Cardiac septum (tissue), 1 donor: ENCODE data around the gene ZNF423. TPM values are rescaled to one million over a fixed set of nuclear protein-coding genes. Genes with fewer than 3 reads are reported as not detected.
A peak's percentile ranks its signal among the peaks of the same experiment; 100 is the strongest.
"Not testable (repeated sequence)": the region's sequence is repeated elsewhere in the genome, so short reads cannot be mapped to it uniquely, and the experiment has no call there.

Experiments
- DNase-seq: peaks from one replicate; pipeline ENCODE4 v3.0.0-alpha.2; 2020; ENCODE audit warnings: low spot score
- intact Hi-C: fragments of 100-400 bp; cut with DNase I; formaldehyde crosslinking; loops from one replicate; pipeline ENCODE4 v1.14.0; 2022
- long read RNA-seq: library from polyadenylated mRNA; unstranded; transcript quantifications from one replicate; pipeline ENCODE4 v2.0.0, GENCODE V29; 2021
- total RNA-seq: library from RNA; stranded (reverse); fragmentation: NEBNext Ultra II Directional; extraction: Animal tissue kit (Norgen Biotek cat#: 25700); gene quantifications from one replicate; pipeline ENCODE4 v1.2.1, GENCODE V29; 2021
- donor health status: DM: no; HTN: no; CAD: no.

Gene ZNF423
- 8.6 TPM for total RNA-seq
- long read RNA-seq, full-length matches to known transcripts = 1 of 10 reads
- long read RNA-seq, partial matches to known transcripts = 4 of 10 reads
- long read RNA-seq, other reads (novel, unspliced or antisense) = 5 of 10 reads

GRCh38 chr16:49855822-49856671 is at the start of gene ZNF423:
Gene ZNF423, minus strand, starts transcription at chr16:49856112. Its CDS starts 338 bp downstream, at chr16:49855774.
- no peak for DNase-seq
- intact Hi-C loops = loop anchor here (2.0 to 5.0 kb wide), 5 partner anchors 21 to 364 kb away; no protein-coding TSS in a partner anchor

DNA sequence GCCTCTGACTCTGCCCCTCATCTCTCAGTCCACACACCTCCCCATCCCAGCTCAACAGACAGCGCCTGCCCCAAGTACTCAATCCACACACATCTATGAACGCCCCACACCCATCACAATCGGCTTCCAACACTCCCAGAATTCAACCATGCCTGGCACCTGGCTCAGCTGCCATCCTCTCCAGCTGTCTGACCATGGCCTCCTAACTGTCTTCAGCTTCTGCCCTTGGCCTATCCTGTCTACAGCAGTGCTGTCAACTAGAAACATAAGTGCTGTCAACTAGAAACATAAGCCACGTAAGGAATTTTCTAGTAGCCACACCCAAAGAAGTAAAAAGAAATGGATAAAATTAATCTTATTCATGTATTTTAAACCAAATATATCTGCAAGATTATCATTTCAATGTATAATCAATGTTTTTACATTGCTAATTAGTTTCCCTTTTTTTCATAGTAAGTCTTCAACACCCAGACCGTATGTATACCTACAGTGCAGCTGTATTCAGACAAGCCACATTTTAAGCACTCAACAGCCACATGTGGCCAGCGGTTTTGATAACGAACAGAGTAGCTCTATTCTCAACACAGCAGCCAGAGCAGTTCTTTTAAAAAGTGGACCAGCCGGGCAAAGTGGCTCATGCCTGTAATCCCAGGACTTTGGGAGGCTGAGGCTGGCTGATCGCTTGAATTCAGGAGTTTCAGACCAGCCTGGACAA is 48.6 kb upstream of the ZNF423 start:
- intact Hi-C loops = no loop called here
- DNase-seq = no peak

DNA sequence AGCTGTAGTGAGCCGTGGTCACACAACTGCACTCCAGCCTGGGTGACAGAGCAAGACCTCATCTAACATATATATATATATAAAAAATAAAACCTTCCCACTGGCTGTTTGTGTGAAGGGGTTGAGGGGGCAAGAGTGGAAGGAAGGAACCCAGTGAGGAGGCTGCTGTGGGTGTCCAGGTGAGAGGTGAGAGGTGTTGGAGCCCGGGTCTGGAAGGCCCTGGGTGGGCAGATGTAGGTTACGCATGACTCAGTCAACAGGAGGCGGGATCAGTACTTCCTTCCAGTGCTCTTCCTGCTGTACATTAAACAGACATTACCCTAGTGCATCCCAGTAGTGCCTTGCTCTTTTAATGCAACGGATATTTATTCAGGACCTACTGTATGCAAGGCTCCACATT is 47.0 kb upstream of the ZNF423 start:
- no peak for DNase-seq
- intact Hi-C loops = no loop called here

DNA sequence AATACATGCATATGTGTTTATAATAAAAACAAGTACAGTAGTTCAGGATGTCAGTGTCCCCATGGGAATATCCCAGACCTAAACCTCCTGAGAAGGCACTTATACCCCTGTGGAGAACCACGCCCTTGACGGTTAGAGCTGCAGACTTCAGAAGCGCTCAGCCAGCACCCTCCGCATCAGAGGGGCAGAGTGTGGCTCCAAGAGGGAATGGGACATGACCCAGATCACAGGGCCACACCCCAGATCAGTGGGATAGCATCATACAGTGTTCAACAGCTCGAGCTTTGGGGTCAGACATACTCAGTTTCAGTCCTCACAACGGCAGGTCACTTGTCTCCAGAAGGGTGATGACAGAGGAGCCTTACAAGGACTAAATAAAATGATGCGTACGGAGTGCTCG is 45.8 kb upstream of the ZNF423 start:
- intact Hi-C loops = no loop called here
- DNase-seq = no peak

DNA sequence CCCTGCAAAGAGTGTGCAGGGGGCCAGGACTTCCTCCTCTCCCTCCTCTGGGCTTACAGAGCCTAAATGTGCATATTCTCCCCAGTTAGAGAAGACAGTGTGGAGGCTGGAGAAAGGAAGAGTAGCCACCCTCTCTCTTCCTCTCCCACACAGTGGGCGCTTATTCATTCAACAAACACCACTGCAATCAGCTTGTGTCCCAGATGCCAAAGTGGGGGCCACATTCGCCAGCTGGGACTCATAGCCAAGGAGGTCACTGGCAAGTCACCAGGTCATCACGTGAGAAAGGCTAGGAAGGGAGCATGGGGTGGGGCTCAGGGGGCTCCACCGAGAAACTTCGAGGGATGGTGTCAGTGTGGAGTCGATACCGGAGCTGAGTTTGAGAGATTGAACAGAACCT is 45.0 kb upstream of the ZNF423 start:
- intact Hi-C loops = no loop called here
- no peak for DNase-seq

DNA sequence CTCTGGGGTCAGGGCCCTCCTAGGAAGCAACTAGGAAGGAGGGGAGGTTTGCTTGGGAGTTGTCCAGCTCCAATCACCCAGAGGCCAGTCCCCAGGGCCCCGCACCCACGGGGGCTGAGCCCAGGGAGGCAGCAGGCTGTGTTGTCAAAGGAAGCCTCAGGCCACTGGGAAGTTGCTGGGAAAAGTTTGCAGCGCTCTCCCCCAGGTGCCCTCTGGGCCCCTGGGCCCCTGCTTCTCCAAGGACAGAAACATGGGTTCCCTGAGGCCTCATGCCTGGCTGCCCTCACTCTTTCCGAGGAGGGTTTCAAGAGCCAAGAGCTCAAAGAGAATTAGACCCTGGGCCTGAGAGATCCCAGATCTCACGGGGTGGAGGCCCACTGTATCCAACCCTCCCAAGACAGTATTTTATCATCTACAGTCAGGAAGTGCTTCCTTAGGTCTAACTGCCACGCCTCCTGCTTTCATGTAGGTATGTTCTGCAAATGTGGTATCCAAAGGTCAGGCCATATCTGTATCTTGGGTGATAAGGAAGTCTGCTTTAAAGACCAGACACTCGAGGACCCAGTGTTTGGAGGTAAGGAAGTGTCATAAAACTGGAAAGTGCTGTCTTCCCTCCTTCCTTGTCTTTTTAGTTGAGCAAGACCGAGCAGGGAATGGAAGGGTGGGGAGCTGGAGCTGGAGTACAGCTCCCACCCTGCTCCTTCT is 44.2 kb upstream of the ZNF423 start:
- intact Hi-C loops = no loop called here
- DNase-seq = no peak

GRCh38 chr16:49896447-49896964 is 40.6 kb upstream of the ZNF423 start:
- intact Hi-C loops = no loop called here
- DNase-seq = no peak

GRCh38 chr16:49890876-49891275 is 35.0 kb upstream of the ZNF423 start:
- intact Hi-C loops = no loop called here

DNA sequence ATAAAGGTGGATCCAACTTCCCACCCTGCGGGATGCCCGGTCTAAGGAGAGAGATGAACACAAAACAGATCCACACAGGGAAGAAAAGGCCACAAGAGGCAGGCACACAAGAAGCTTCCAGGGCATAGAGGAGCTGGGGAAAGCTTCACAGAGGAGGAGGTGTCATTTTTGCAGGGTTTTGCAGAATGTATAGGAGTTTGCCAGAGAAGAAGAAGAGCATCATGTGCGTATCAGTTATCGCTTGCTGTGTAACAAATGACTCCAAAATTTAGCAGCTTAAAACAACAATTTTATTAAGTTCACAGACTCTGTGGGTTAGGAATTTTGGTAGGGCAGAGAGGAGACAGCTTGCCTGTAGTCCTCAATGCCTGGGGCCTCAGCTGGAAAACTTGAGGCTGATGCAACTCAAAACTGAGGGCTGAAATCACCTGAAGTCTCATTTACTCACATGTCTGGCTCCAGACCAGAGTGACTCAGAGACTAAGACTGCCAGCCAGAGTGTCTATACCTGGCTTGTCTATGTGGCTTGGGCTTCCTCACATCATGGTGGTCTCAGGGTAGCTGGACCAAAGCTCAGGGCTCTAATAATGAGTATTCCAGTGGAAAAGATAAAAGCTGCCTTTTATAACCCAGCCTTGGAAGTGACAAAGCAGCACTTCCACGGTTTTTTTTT is 33.9 kb upstream of the ZNF423 start:
- no peak for DNase-seq
- intact Hi-C loops = no loop called here

More at GRCh38 chr16:49890876-49891275, 35.0 kb upstream of the ZNF423 start:
- DNase-seq = no peak

DNA sequence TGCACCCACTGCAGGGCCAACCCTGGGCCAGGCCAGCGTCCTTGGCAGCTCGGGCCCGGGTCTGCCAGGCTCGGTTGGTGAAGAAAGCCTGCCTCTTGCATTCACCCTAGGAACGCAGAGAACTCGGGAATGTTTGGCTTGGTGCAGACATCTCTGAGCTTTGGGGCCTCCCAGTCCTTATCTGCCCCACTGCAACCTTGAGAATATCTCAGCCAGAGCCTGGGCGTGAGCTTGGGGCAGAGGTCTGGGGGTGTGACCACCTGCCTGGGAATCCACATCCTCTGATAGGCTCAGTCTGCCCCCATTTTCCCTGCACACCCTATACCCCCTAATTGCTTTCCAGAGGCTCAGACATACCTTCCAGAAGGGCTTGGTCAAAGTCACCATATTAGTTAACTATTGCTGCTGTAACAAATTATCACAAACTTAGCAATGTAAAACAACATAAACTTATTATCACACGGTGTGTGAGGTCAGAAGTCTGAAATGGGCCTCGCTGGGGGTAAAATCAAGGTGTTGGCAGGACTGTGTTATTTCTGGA is 30.7 kb upstream of the ZNF423 start:
- DNase-seq = no peak
- intact Hi-C loops = no loop called here

- intact Hi-C loops = no loop called here
- DNase-seq = no peak
Observed at GRCh38 chr16:49884033-49885015, 28.4 kb upstream of the ZNF423 start.

GRCh38 chr16:49883076-49884014 is 27.4 kb upstream of the ZNF423 start:
- intact Hi-C loops = no loop called here
- no peak for DNase-seq

- no peak for DNase-seq
- intact Hi-C loops = no loop called here
Observed at GRCh38 chr16:49881890-49882289, 26.0 kb upstream of the ZNF423 start.

- intact Hi-C loops = loop anchor here (5.0 kb wide), 1 partner anchor 471 kb away; no protein-coding TSS in a partner anchor
- DNase-seq = not testable (repeated sequence)
Observed at GRCh38 chr16:49878540-49878939, 22.6 kb upstream of the ZNF423 start.

DNA sequence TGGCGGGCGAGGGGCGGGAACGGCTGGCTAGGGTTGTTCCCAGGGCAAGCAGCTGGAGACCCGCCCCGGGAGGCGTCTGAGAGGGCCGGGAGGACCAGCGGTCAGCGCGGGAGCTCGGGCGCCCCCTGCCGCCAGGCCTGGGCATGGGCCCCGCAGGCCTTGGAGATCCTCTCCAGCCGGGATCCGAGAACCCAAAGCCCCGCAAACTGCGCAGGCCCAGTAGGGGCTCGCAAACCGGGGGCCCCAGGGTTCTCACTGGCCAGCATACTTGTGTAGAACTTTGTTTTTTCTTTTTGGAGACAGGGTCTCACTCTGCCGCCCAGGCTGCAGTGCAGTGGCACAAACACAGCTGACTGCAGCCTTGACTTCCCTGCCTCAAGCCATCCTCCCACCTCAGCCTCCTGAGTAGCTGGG is 20.8 kb upstream of the ZNF423 start:
- intact Hi-C loops = loop anchor here (5.0 kb wide), 1 partner anchor 469 kb away; no protein-coding TSS in a partner anchor
- peak; percentile 82 for DNase-seq
